ENCODE measurements around the gene SOX3. TPM values are rescaled to one million over a fixed set of nuclear protein-coding genes. Genes with fewer than 3 reads are reported as not detected.

SOX3 gene
- total RNA-seq, 1 donor from 2014 or later: 20.4 TPM

DNA sequence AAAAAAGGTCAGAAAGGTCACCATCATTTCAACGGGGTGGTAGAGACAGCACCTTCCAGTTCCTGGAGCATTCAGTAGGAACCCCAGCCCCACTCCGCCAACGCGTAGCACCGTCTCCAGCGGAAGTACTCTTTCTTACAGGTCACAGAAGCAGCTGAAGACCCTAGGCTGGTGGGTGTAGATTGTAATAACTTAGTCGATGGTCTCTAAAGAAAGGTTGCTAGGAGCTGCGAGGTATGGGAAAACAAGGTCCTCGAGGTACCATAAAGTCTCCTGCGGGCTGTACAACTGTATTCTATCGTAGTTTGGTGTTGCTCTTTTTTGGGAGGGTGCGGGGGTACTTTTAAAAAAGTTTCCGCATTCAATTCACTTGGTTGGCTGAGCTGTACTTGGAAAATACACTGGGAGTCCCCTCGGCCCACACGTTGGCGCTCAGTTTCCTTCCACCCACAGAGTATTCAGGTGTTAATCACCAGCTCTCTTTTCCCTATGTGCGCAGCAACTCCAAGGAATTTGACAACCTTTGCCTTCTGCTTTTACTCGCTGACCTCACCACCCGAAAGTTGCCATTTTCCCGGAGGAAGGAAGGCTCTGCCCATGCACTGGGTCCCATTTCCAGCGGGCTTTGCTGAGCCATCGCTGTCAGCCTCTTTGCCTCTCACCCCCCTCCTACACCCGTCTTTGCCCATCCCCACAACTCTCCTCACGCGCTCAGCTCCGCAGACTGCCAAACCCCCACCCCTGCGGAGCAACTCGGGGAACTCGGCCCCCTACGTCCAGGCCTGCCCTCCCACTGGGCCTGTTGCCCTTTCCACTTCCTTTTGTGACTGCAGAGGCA is 4.8 kb upstream of the SOX3 start:
- Histone ChIP-seq H3K4me1 (no peaks in the 10 kb centered on the region), H3K27me3 (peaks cover 64% of the 10 kb centered on the region), H3K36me3 (no peaks in the 10 kb centered on the region), H3K9ac (no peak overlapping the region), H3K9me3 (ENCODE audit: low read depth) (peaks cover 4% of the 10 kb centered on the region), H3F3A (ENCODE audit: low read depth) (peaks cover 17% of the 10 kb centered on the region), H3K4me3 (no peak overlapping the region), H2AFZ (replicated peaks) (no peak overlapping the region), H3K4me2 (peak overlapping the region; percentile 73), H3K27ac (no peak overlapping the region), H4K20me1 (ENCODE audit: low read depth) (no peaks in the 10 kb centered on the region), H3K79me2 (ENCODE audit: low read depth) (peaks cover 2% of the 10 kb centered on the region)
- no peak for TF ChIP-seq EZH2phosphoT487 (IDR thresholded peaks at IDR 0.05)
- TF ChIP-seq EZH2 (IDR thresholded peaks at IDR 0.05): no peak
- TF ChIP-seq, protein P1, sequence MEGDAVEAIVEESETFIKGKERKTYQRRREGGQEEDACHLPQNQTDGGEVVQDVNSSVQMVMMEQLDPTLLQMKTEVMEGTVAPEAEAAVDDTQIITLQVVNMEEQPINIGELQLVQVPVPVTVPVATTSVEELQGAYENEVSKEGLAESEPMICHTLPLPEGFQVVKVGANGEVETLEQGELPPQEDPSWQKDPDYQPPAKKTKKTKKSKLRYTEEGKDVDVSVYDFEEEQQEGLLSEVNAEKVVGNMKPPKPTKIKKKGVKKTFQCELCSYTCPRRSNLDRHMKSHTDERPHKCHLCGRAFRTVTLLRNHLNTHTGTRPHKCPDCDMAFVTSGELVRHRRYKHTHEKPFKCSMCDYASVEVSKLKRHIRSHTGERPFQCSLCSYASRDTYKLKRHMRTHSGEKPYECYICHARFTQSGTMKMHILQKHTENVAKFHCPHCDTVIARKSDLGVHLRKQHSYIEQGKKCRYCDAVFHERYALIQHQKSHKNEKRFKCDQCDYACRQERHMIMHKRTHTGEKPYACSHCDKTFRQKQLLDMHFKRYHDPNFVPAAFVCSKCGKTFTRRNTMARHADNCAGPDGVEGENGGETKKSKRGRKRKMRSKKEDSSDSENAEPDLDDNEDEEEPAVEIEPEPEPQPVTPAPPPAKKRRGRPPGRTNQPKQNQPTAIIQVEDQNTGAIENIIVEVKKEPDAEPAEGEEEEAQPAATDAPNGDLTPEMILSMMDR (IDR thresholded peaks at IDR 0.05): no peak
- peaks cover 33% of the 10 kb centered on the region for H3K27me3 Mint-ChIP-seq (ENCODE audit: insufficient read depth, low read depth)
- peak; percentile 24 for DNase-seq (ENCODE audit: low spot score)
- peak overlapping the region; percentile 39 for H3K4me3 Mint-ChIP-seq
- peaks cover 1% of the 10 kb centered on the region for H3K36me3 Mint-ChIP-seq
- peaks cover 40% of the 10 kb centered on the region for H3K4me1 Mint-ChIP-seq
- H3K27ac Mint-ChIP-seq: no peak overlapping the region
- peaks cover 13% of the 10 kb centered on the region for H3K9me3 Mint-ChIP-seq

DNA sequence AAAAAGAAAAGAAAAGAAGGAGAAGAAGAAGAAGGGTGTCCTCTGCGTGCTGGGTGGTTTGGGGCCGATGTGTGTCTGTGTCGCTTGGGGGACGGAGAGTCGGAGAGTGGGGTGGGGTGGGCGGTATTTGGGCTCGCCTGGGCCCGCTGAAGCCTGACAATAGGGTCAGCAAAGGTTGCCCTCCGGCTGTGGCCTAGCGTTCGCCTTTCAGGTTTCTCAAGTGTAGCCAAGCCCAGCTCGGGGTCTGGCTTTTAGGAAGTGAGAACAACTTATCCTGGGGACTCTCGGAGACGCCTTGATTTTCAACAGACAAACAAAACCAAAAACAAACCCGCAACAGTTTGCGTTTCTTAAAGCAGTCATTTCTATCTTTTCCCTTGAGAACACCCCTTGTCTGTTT is 4.1 kb upstream of the SOX3 start:
- Histone ChIP-seq H3K4me3 (no peak overlapping the region), H2AFZ (replicated peaks) (no peak overlapping the region), H3K9me3 (ENCODE audit: low read depth) (peaks cover 4% of the 10 kb centered on the region), H3K36me3 (no peaks in the 10 kb centered on the region), H3F3A (ENCODE audit: low read depth) (peaks cover 17% of the 10 kb centered on the region), H3K27ac (no peak overlapping the region), H3K4me2 (no peak overlapping the region), H3K27me3 (peaks cover 64% of the 10 kb centered on the region), H3K9ac (no peak overlapping the region), H3K4me1 (no peaks in the 10 kb centered on the region), H3K79me2 (ENCODE audit: low read depth) (peaks cover 9% of the 10 kb centered on the region), H4K20me1 (ENCODE audit: low read depth) (no peaks in the 10 kb centered on the region)
- H3K4me3 Mint-ChIP-seq: peak overlapping the region; percentile 39
- H3K27ac Mint-ChIP-seq: no peak overlapping the region
- H3K9me3 Mint-ChIP-seq: peaks cover 13% of the 10 kb centered on the region
- TF ChIP-seq EZH2phosphoT487 (IDR thresholded peaks at IDR 0.05) (no peak), EZH2 (IDR thresholded peaks at IDR 0.05) (no peak)
- TF ChIP-seq, protein P1 (IDR thresholded peaks at IDR 0.05): no peak
- DNase-seq (ENCODE audit: low spot score): peak; percentile 36
- peaks cover 33% of the 10 kb centered on the region for H3K27me3 Mint-ChIP-seq (ENCODE audit: insufficient read depth, low read depth)
- H3K36me3 Mint-ChIP-seq: peaks cover 1% of the 10 kb centered on the region
- peaks cover 40% of the 10 kb centered on the region for H3K4me1 Mint-ChIP-seq

DNA sequence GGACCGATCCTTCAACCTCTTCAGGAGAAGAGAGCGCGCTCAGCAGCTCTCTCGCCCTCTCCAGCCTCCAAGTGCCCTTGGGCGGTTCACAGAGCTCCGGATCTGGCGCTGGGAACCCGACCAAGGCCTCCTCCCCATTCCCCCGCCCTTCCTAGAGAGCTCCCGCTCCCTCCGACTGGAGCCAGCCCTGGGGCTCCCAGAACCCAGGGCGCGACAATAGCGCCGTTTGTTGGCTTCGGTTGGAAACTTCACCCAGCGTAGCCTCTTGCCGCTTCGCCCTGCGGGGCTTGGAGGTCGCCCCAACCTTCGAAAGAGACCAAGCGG is 3.1 kb upstream of the SOX3 start:
- Histone ChIP-seq H3K36me3 (no peaks in the 10 kb centered on the region), H3K9ac (no peak overlapping the region), H3K4me2 (peak overlapping the region; percentile 82), H2AFZ (replicated peaks) (no peak overlapping the region), H3F3A (ENCODE audit: low read depth) (peaks cover 17% of the 10 kb centered on the region), H3K27ac (no peak overlapping the region), H4K20me1 (ENCODE audit: low read depth) (peaks cover 1% of the 10 kb centered on the region), H3K4me3 (peak overlapping the region; percentile 78), H3K79me2 (ENCODE audit: low read depth) (peaks cover 19% of the 10 kb centered on the region), H3K27me3 (peaks cover 64% of the 10 kb centered on the region), H3K9me3 (ENCODE audit: low read depth) (peaks cover 4% of the 10 kb centered on the region), H3K4me1 (no peaks in the 10 kb centered on the region)
- H3K9me3 Mint-ChIP-seq: peaks cover 18% of the 10 kb centered on the region
- peak overlapping the region; percentile 90 for H3K4me3 Mint-ChIP-seq
- H3K27me3 Mint-ChIP-seq (ENCODE audit: insufficient read depth, low read depth): peaks cover 37% of the 10 kb centered on the region
- H3K27ac Mint-ChIP-seq: no peak overlapping the region
- TF ChIP-seq, protein P1 (IDR thresholded peaks at IDR 0.05): peak; percentile 67
- TF ChIP-seq EZH2 (IDR thresholded peaks at IDR 0.05): no peak
- peak; percentile 92 for DNase-seq (ENCODE audit: low spot score)
- H3K36me3 Mint-ChIP-seq: peaks cover 6% of the 10 kb centered on the region
- peaks cover 41% of the 10 kb centered on the region for H3K4me1 Mint-ChIP-seq
